Measurements from ENCODE around the gene CD74. TPM values are rescaled to one million over a fixed set of nuclear protein-coding genes. Genes with fewer than 3 reads are reported as not detected.

CD74 gene
- total and polyA plus RNA-seq, 2 of the 13 experiments (the other 11 are each of a cell fraction or from before 2014, with no cell fraction given), result 34.1 to 84.4 TPM

- TF ChIP-seq, protein P1, sequence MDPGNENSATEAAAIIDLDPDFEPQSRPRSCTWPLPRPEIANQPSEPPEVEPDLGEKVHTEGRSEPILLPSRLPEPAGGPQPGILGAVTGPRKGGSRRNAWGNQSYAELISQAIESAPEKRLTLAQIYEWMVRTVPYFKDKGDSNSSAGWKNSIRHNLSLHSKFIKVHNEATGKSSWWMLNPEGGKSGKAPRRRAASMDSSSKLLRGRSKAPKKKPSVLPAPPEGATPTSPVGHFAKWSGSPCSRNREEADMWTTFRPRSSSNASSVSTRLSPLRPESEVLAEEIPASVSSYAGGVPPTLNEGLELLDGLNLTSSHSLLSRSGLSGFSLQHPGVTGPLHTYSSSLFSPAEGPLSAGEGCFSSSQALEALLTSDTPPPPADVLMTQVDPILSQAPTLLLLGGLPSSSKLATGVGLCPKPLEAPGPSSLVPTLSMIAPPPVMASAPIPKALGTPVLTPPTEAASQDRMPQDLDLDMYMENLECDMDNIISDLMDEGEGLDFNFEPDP (CRISPR knock-in tag; conservative IDR thresholded peaks at IDR 0.05), result no peak
- peak; percentile 89 for TF ChIP-seq TFDP2 (CRISPR knock-in tag; IDR thresholded peaks at IDR 0.05)
- TF ChIP-seq ZNF510 (CRISPR knock-in tag; IDR thresholded peaks at IDR 0.05; ENCODE audit: low read depth), result no peak
- no peak for TF ChIP-seq ZNF292 (CRISPR knock-in tag; IDR thresholded peaks at IDR 0.05; ENCODE audit: borderline replicate concordance, low read depth)
- TF ChIP-seq TRIM22 (IDR thresholded peaks at IDR 0.05), result no peak
- TF ChIP-seq ZNF431 (CRISPR knock-in tag; IDR thresholded peaks at IDR 0.05; ENCODE audit: borderline replicate concordance, low read depth), result no peak
- no peak for TF ChIP-seq JUN (CRISPR knock-in tag; IDR thresholded peaks at IDR 0.05)
- TF ChIP-seq PRMT3 (CRISPR knock-in tag; IDR thresholded peaks at IDR 0.05; ENCODE audit: borderline replicate concordance, low read depth), result peak; percentile 70; the same call in 1 of the 2 replicates
- no peak for TF ChIP-seq ZNF7 (CRISPR knock-in tag; IDR thresholded peaks at IDR 0.05)
- no peak for TF ChIP-seq REST (IDR thresholded peaks at IDR 0.05; ENCODE audit: borderline replicate concordance in 1 of 2, low read depth in 1 of 2, low read length in 2 of 2)
- TF ChIP-seq CREBL2 (CRISPR knock-in tag; IDR thresholded peaks at IDR 0.05; ENCODE audit: borderline replicate concordance), result no peak
- no peak for TF ChIP-seq TCF12 (IDR thresholded peaks at IDR 0.05)
- 0 out of 2 replicates have a peak, but pooled peaks have one; percentile 25 for TF ChIP-seq TCF12 (CRISPR knock-in tag; IDR thresholded peaks at IDR 0.05)
- peak; percentile 82 for TF ChIP-seq BCL3 (CRISPR knock-in tag; IDR thresholded peaks at IDR 0.05)
- no peak for TF ChIP-seq DNMT1 (CRISPR knock-in tag; IDR thresholded peaks at IDR 0.05)
- TF ChIP-seq FOXK2 (IDR thresholded peaks at IDR 0.05), result no peak
- TF ChIP-seq MIER2 (CRISPR knock-in tag; IDR thresholded peaks at IDR 0.05), result no peak; the same call in 1 of the 2 replicates
- TF ChIP-seq CENPX (CRISPR knock-in tag; IDR thresholded peaks at IDR 0.05), result no peak
- TF ChIP-seq SMARCE1 (IDR thresholded peaks at IDR 0.05; ENCODE audit: borderline replicate concordance), result no peak
Measured at GRCh38 chr5:150357326-150358260, 55.1 kb downstream of the CD74 start, which contains the start of gene TCOF1 (continued).

Data from HepG2 (cell line).